CD4-positive, alpha-beta T cell (primary cell): ENCODE measurements around the gene KRT2. TPM values are rescaled to one million over a fixed set of nuclear protein-coding genes. Genes with fewer than 3 reads are reported as not detected.

Source experiments
- ATAC-seq: fragments of 200-7000 bp; cut with Tn5 transposase; one replicate; pipeline ENCODE4 v1.10.0; 2022; ENCODE audit warnings: mild to moderate bottlenecking; ENCODE audit not compliant: poor library complexity
- CTCF ChIA-PET: fragments of 350-600 bp; sonication (Branson Sonifier 250); formaldehyde crosslinking; loops from one replicate; lab custom pipeline; 2021; ENCODE audit warnings: antibody characterized with exemption, inconsistent platforms; lab: Charles Lee
- POLR2A ChIA-PET: fragments of 350-600 bp; sonication (Branson Sonifier 250); formaldehyde crosslinking; loops from one replicate; lab custom pipeline; 2021; ENCODE audit warnings: antibody characterized with exemption, inconsistent platforms; lab: Charles Lee
- DNase-seq, 14 experiments: peaks; one replicate each; pipeline ENCODE4 v3.0.0-alpha.2; 2013 to 2020; ENCODE audit warnings: mixed read lengths in 2 of 14
- H3K27ac ChIP-seq, 2 donors: one replicate each; pipeline versions ENCODE4 v1.5.1 to v1.7.0; 2013; ENCODE audit warnings: low read length in 2 of 2, low read depth in 1 of 2, mild to moderate bottlenecking in 1 of 2
- H3K27me3 ChIP-seq, 2 experiments: 1 replicate in 1 of 2; 2 replicates in 1 of 2; pipeline versions ENCODE4 v1.6.1 to v1.7.0; 2013; ENCODE audit warnings: low read length in 2 of 2, control low read depth in 1 of 2, mild to moderate bottlenecking in 1 of 2, moderate library complexity in 1 of 2; ENCODE audit not compliant: insufficient read depth in 2 of 2, control insufficient read depth in 1 of 2
- H3K36me3 ChIP-seq: one replicate; pipeline ENCODE4 v1.6.1; 2013; ENCODE audit warnings: low read length, control low read depth; ENCODE audit not compliant: insufficient read depth
- H3K4me1 ChIP-seq: one replicate; pipeline ENCODE4 v1.6.1; 2013; ENCODE audit warnings: low read length, control low read depth; ENCODE audit not compliant: insufficient read depth
- H3K4me3 ChIP-seq: one replicate; pipeline ENCODE4 v1.5.1; 2013; ENCODE audit warnings: mild to moderate bottlenecking, low read length, moderate library complexity
- H3K9me3 ChIP-seq, 2 experiments: 1 replicate in 1 of 2; 2 replicates in 1 of 2; pipeline versions ENCODE4 v1.6.1 to v1.7.0; 2013; ENCODE audit warnings: low read length in 2 of 2, mild to moderate bottlenecking in 2 of 2, control low read depth in 1 of 2, moderate library complexity in 1 of 2; ENCODE audit not compliant: control insufficient read depth in 1 of 2, insufficient read depth in 1 of 2
- H3K27ac Mint-ChIP-seq: one replicate; pipeline ENCODE4 v1.8.0; 2020; ENCODE audit warnings: mixed read lengths
- H3K27me3 Mint-ChIP-seq: one replicate; pipeline ENCODE4 v1.8.0; 2021; ENCODE audit warnings: mixed read lengths
- H3K36me3 Mint-ChIP-seq: one replicate; pipeline ENCODE4 v1.8.0; 2021; ENCODE audit warnings: low read depth, mixed read lengths
- H3K4me1 Mint-ChIP-seq: one replicate; pipeline ENCODE4 v1.8.0; 2021; ENCODE audit warnings: low read depth, mixed read lengths
- H3K4me3 Mint-ChIP-seq: one replicate; pipeline ENCODE4 v1.8.0; 2020; ENCODE audit warnings: mild to moderate bottlenecking, mixed read lengths
- H3K9me3 Mint-ChIP-seq: one replicate; pipeline ENCODE4 v1.8.0; 2020; ENCODE audit warnings: mixed read lengths
- intact Hi-C, 2 experiments: fragments of 100-400 bp; cut with DNase I in 1 of 2; cut with micrococcal nuclease in 1 of 2; formaldehyde crosslinking; loops; one replicate each; pipeline versions ENCODE4 v1.15.1 to v1.9.0; 2023 to 2025; cut with DNase I, micrococcal nuclease
- total RNA-seq, 174 experiments: library from RNA in 2 of 174; stranded (reverse) in 2 of 174; gene quantifications; one replicate each; pipeline ENCODE4 v1.2.3 and lab custom pipeline; 2021 to 2026
- TF ChIP-seq, protein P1 (sequence below): fragments of 200-600 bp; IDR thresholded peaks from one replicate; pipeline ENCODE4 v1.8.0; 2022; ENCODE audit warnings: antibody characterized with exemption, mild to moderate bottlenecking

KRT2 gene
- total RNA-seq, 2 experiments from 2014 or later: 1.7 to 2.1 TPM

DNA sequence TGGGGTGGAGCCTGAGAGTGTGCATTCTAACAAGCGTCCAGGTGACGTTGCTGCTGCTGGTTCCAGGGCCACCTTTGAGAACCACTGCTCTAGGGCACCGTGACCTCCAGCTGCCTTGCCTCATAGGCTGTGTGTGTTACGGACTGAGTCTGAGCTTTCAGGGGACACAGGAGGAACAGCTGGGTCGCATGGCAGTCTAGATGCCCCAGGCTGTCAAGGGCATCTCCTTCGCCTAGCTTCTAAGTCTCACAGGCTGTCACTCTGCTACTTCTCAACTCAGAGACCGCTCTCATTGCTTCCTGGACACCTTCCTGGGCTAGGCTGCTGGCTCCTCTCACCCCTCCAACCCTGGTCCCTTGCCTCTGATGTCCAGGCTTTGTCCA, 34.6 kb downstream of the KRT2 start:
- no peak overlapping the region for H3K4me3 ChIP-seq
- H3K4me1 ChIP-seq: peaks cover 75% of the 10 kb centered on the region
- Mint-ChIP-seq H3K27ac (peak overlapping the region; percentile 89), H3K36me3 (peaks cover 23% of the 10 kb centered on the region), H3K27me3 (no peaks in the 10 kb centered on the region), H3K4me1 (peaks cover 97% of the 10 kb centered on the region), H3K9me3 (no peaks in the 10 kb centered on the region), H3K4me3 (peak overlapping the region; percentile 22)
- H3K27me3 ChIP-seq: no peaks in the 10 kb centered on the region
- ChIA-PET CTCF (interaction anchor here (1.4 to 2.3 kb wide), 2 partner anchors 10 to 262 kb away, joined by 3 to 4 read pairs; no protein-coding TSS in a partner anchor), POLR2A (interaction anchor here (0.6 to 1.7 kb wide), 5 partner anchors 16 to 74 kb away, joined by 3 to 4 read pairs (median 3); no protein-coding TSS in a partner anchor)
- DNase-seq (no peak), ATAC-seq (no peak)
- intact Hi-C loops: no loop called here
- no peaks in the 10 kb centered on the region for H3K36me3 ChIP-seq
- TF ChIP-seq, protein P1, sequence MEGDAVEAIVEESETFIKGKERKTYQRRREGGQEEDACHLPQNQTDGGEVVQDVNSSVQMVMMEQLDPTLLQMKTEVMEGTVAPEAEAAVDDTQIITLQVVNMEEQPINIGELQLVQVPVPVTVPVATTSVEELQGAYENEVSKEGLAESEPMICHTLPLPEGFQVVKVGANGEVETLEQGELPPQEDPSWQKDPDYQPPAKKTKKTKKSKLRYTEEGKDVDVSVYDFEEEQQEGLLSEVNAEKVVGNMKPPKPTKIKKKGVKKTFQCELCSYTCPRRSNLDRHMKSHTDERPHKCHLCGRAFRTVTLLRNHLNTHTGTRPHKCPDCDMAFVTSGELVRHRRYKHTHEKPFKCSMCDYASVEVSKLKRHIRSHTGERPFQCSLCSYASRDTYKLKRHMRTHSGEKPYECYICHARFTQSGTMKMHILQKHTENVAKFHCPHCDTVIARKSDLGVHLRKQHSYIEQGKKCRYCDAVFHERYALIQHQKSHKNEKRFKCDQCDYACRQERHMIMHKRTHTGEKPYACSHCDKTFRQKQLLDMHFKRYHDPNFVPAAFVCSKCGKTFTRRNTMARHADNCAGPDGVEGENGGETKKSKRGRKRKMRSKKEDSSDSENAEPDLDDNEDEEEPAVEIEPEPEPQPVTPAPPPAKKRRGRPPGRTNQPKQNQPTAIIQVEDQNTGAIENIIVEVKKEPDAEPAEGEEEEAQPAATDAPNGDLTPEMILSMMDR: no peak
- peak overlapping the region in 1 of 2 donors; percentile 61 for H3K27ac ChIP-seq
- no peaks in the 10 kb centered on the region for H3K9me3 ChIP-seq

DNA sequence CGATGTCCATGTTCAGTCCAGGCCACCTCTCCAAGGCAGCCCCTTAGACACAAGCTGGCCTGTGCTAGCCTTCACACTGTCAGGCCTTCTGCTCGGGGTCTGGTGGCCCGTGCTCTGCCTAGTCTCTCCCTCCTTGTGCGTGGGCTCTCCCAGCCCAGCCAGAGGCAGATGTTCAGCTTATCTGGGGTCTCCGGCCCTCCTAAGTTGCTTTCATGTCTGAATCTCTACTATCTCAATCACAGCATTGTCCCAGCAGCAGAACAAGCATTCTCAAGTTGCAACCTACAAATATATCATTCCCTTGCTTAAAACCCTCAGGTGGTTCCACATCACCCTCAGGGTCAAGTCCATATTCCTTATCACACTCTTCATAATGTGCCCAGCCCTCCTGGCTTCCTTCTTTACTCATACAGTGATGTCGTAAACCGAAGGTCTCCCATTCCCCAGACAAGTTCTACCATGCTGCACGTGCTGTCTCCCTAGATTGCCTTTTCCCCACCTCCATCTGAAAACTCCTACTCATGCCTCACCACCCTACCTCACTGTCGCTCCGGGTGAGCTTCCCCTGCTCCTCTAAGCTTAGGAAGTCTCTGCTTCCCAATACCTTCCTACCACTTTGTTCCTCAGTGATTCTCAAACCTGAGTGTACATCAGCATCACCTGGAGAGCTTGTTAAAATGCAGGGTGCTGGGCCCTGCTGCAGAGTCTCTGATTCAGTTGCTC, 35.2 kb downstream of the KRT2 start:
- CTCF ChIA-PET: interaction anchor here (1.4 to 2.3 kb wide), 2 partner anchors 10 to 263 kb away, joined by 3 to 4 read pairs; no protein-coding TSS in a partner anchor
- H3K4me3 Mint-ChIP-seq: peak overlapping the region; percentile 22
- H3K4me1 Mint-ChIP-seq: peaks cover 100% of the 10 kb centered on the region
- H3K27ac Mint-ChIP-seq: peak overlapping the region; percentile 89
- Histone ChIP-seq H3K36me3 (peaks cover 3% of the 10 kb centered on the region), H3K27me3 (no peaks in the 10 kb centered on the region), H3K9me3 (no peaks in the 10 kb centered on the region), H3K27ac (peak overlapping the region; percentile 47 to 61), H3K4me3 (no peak overlapping the region), H3K4me1 (peaks cover 80% of the 10 kb centered on the region)
- no peaks in the 10 kb centered on the region for H3K9me3 Mint-ChIP-seq
- intact Hi-C loops: no loop called here
- POLR2A ChIA-PET: interaction anchor here (0.9 to 1.5 kb wide), 3 partner anchors 16 to 32 kb away, joined by 3 to 4 read pairs (median 3); no protein-coding TSS in a partner anchor
- no peaks in the 10 kb centered on the region for H3K27me3 Mint-ChIP-seq
- H3K36me3 Mint-ChIP-seq: peaks cover 27% of the 10 kb centered on the region
- TF ChIP-seq, protein P1: no peak
- ATAC-seq (no peak), DNase-seq (no peak)

DNA sequence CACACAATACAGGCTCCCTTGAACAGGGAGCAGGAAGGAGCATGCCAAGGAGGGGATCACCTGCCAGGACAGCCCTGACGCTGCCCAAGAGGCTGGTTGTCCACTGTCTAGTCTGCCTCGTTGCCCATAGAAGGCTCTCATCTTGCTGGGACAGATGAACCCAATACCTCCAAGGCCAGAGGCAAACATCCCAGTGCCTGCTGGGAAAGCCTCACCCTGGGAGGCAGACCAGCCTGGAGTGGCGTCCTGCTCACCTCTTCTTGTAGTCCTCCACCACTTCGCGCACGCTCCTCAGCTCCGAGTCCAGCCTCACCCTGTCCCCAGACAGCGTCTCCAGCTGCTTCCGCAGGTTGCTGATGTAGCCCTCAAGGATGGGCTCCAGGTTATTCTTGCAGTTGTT, 36.1 kb downstream of the KRT2 start:
- DNase-seq: no peak
- intact Hi-C loops: loop anchor here in 1 of 2 experiments (1.0 to 2.0 kb wide), 3 partner anchors 17 to 30 kb away; no protein-coding TSS in a partner anchor
- H3K4me3 Mint-ChIP-seq: peak overlapping the region; percentile 22
- H3K9me3 Mint-ChIP-seq: no peaks in the 10 kb centered on the region
- ChIA-PET POLR2A (interaction anchor here (0.9 to 1.6 kb wide), 4 partner anchors 13 to 30 kb away, joined by 3 to 4 read pairs (median 4); no protein-coding TSS in a partner anchor), CTCF (no interaction called here)
- peak overlapping the region; percentile 89 for H3K27ac Mint-ChIP-seq
- no peak for ATAC-seq
- Histone ChIP-seq H3K27me3 (no peaks in the 10 kb centered on the region), H3K4me3 (no peak overlapping the region), H3K4me1 (peaks cover 86% of the 10 kb centered on the region), H3K36me3 (peaks cover 3% of the 10 kb centered on the region), H3K9me3 (no peaks in the 10 kb centered on the region), H3K27ac (peak overlapping the region; percentile 47 to 61)
- TF ChIP-seq, protein P1: no peak
- no peaks in the 10 kb centered on the region for H3K27me3 Mint-ChIP-seq
- H3K36me3 Mint-ChIP-seq: peaks cover 33% of the 10 kb centered on the region
- peaks cover 100% of the 10 kb centered on the region for H3K4me1 Mint-ChIP-seq
